Measurements from ENCODE around the gene KRT33B. TPM values are rescaled to one million over a fixed set of nuclear protein-coding genes. Genes with fewer than 3 reads are reported as not detected.
A peak's percentile ranks its signal among the peaks of the same experiment; 100 is the strongest.

KRT33B gene
- total and polyA plus RNA-seq, 2 of the 8 experiments (the other 6 are each of a cell fraction or from before 2014, with no cell fraction given) = not detected

- H2BK120ac ChIP-seq (replicated peaks; ENCODE audit: low read depth, low read length) = no peak overlapping the region
- H2AFZ ChIP-seq (ENCODE audit: low read length) = no peak overlapping the region
- no peak overlapping the region for H3K4ac ChIP-seq (replicated peaks; ENCODE audit: insufficient read length, low read depth, low read length)
- no peaks in the 10 kb centered on the region for H3K23me2 ChIP-seq (ENCODE audit: low read depth, low read length)
- no peaks in the 10 kb centered on the region for H3K9me3 ChIP-seq (ENCODE audit: insufficient read depth in 2 of 2, low read depth in 1 of 2, low read length in 1 of 2)
- H3K4me1 ChIP-seq (replicated peaks in 1 of 4; ENCODE audit: control insufficient read depth in 3 of 4, insufficient read depth in 4 of 4, low read length in 3 of 4) = no peaks in the 10 kb centered on the region
- no peaks in the 10 kb centered on the region for H3K79me2 ChIP-seq (ENCODE audit: control insufficient read depth in 1 of 2, insufficient read depth in 2 of 2, low read length in 2 of 2)
- no peak overlapping the region for H2BK12ac ChIP-seq (ENCODE audit: low read depth, low read length)
- no peak overlapping the region for H2BK15ac ChIP-seq (ENCODE audit: low read length)
- H3K4me2 ChIP-seq (ENCODE audit: insufficient read depth in 1 of 2, low read depth in 2 of 2, low read length in 2 of 2) = no peak overlapping the region
- no peak overlapping the region for H3K4me3 ChIP-seq (ENCODE audit: extremely low read depth in 1 of 4, insufficient read depth in 2 of 4, low read depth in 3 of 4, low read length in 4 of 4)
- H3K14ac ChIP-seq (ENCODE audit: insufficient read length) = no peak overlapping the region
- 79% methylated on average over 2 of the region's 2 CpGs; no CpG with 5 or more reads in 1 of the 2 experiments for WGBS, 2 experiments (ENCODE audit: extremely low coverage in 1 of 2, insufficient coverage in 1 of 2, insufficient read length in 1 of 2, insufficient replicate concordance in 2 of 2, low coverage in 1 of 2, low lambda C conversion rate in 2 of 2, missing lambda C conversion rate in 1 of 2)
- CTCF ChIA-PET (ENCODE audit: partially characterized antibody) = interaction anchor here (1.0 to 5.8 kb wide), 8 partner anchors 8 to 469 kb away, joined by 3 to 24 read pairs (median 6); no protein-coding TSS in a partner anchor
- no peak overlapping the region for H2BK5ac ChIP-seq (ENCODE audit: low read depth, low read length)
- DNase-seq (ENCODE audit: low read depth in 1 of 2, low spot score in 2 of 2) (peak in 1 of 2 experiments; percentile 4), FAIRE-seq (no peak)
- no peak overlapping the region for H3K27ac ChIP-seq (ENCODE audit: low read depth, low read length)
- no peak overlapping the region for H3K56ac ChIP-seq (replicated peaks; ENCODE audit: insufficient read length, low read depth, low read length)
- H4K91ac ChIP-seq (replicated peaks; ENCODE audit: insufficient read length, low read length) = no peak overlapping the region
- H4K5ac ChIP-seq (ENCODE audit: insufficient read length, low read depth, low read length) = no peak overlapping the region
- POLR2A ChIA-PET (ENCODE audit: partially characterized antibody) = no interaction called here
- H2BK20ac ChIP-seq (ENCODE audit: low read length) = no peak overlapping the region
- no peaks in the 10 kb centered on the region for H3K79me1 ChIP-seq (ENCODE audit: low read depth, low read length)
- H4K8ac ChIP-seq (ENCODE audit: extremely low read depth, insufficient read depth, low read length) = no peak overlapping the region
- no peak overlapping the region for H3K18ac ChIP-seq (ENCODE audit: extremely low read depth, low read length)
- no peaks in the 10 kb centered on the region for H4K20me1 ChIP-seq (replicated peaks in 1 of 2; ENCODE audit: control insufficient read depth in 1 of 2, insufficient read depth in 2 of 2, low read length in 2 of 2)
- H3K36me3 ChIP-seq (ENCODE audit: control insufficient read depth in 2 of 4, insufficient read depth in 4 of 4, low read length in 3 of 4) = no peaks in the 10 kb centered on the region
- H3K27me3 ChIP-seq (replicated peaks in 1 of 4; ENCODE audit: control insufficient read depth in 3 of 4, extremely low read depth in 1 of 4, insufficient read depth in 3 of 4, low read length in 3 of 4) = no peaks in the 10 kb centered on the region
- H2AK5ac ChIP-seq (ENCODE audit: low read depth, low read length) = no peak overlapping the region
- H3K23ac ChIP-seq (ENCODE audit: insufficient read length) = no peak overlapping the region
- H3K9ac ChIP-seq (replicated peaks in 1 of 4; ENCODE audit: extremely low read depth in 1 of 4, low read depth in 3 of 4, low read length in 3 of 4) = no peak overlapping the region
- TF ChIP-seq POU5F1 (IDR thresholded peaks at IDR 0.05; ENCODE audit: low read depth, low read length) = no peak
- TF ChIP-seq YY1 (IDR thresholded peaks at IDR 0.05; ENCODE audit: low read depth, low read length) = no peak
- no peak for TF ChIP-seq POLR2A (IDR thresholded peaks at IDR 0.05; ENCODE audit: control extremely low read depth in 1 of 2, low read depth in 2 of 2, low read length in 2 of 2)
- TF ChIP-seq BRCA1 (IDR thresholded peaks at IDR 0.05; ENCODE audit: low read depth, low read length) = no peak
- TF ChIP-seq EZH2 (IDR thresholded peaks at IDR 0.05; ENCODE audit: low read depth, low read length, severe bottlenecking) = no peak
- TF ChIP-seq MAFK (IDR thresholded peaks at IDR 0.05; ENCODE audit: low read depth, low read length) = no peak
- TF ChIP-seq SAP30 (IDR thresholded peaks at IDR 0.05; ENCODE audit: insufficient read depth, insufficient replicate concordance, low read length) = no peak
- no peak for TF ChIP-seq SIN3A (conservative IDR thresholded peaks at IDR 0.05 in 1 of 2, IDR thresholded peaks at IDR 0.05 in 1 of 2; ENCODE audit: low read depth in 1 of 2, low read length in 2 of 2)
- TF ChIP-seq TBP (IDR thresholded peaks at IDR 0.05; ENCODE audit: low read depth, low read length) = no peak
- no peak for TF ChIP-seq CTCF (IDR thresholded peaks at IDR 0.05; ENCODE audit: control extremely low read depth in 1 of 3, insufficient read depth in 1 of 3, low read depth in 1 of 3, low read length in 3 of 3)
- no peak for TF ChIP-seq HDAC2 (IDR thresholded peaks at IDR 0.05; ENCODE audit: borderline replicate concordance in 1 of 2, low read depth in 2 of 2, low read length in 2 of 2)
- TF ChIP-seq CBX8 (IDR thresholded peaks at IDR 0.05; ENCODE audit: borderline replicate concordance, low read depth, low read length) = no peak
Observed at GRCh38 chr17:41332239-41332638, 37.4 kb downstream of the KRT33B start.
